ENCODE results near the gene UBE2E2.

Gene UBE2E2

GRCh38 chr3:23256741-23257435, 53.8 kb downstream of the UBE2E2 start:
- ChIA-PET CTCF (no interaction called here), POLR2A (interaction anchor here (0.6 kb wide), 1 partner anchor 535 kb away, joined by 3 read pairs; no protein-coding TSS in a partner anchor)
- no peak overlapping the region for H3K4me3 ChIP-seq (ENCODE audit: low read depth, low read length)
- no peak for DNase-seq (ENCODE audit: low read depth, low spot score)
- no peak for TF ChIP-seq CTCF (IDR thresholded peaks at IDR 0.05; ENCODE audit: insufficient read depth, low read length, missing control alignments)

- ChIA-PET CTCF (no interaction called here), POLR2A (no interaction called here)
- H3K4me3 ChIP-seq (ENCODE audit: low read depth, low read length): no peak overlapping the region
- no peak for DNase-seq (ENCODE audit: low read depth, low spot score)
- TF ChIP-seq CTCF (IDR thresholded peaks at IDR 0.05; ENCODE audit: insufficient read depth, low read length, missing control alignments): no peak
Measured at GRCh38 chr3:23258110-23258509, 55.0 kb downstream of the UBE2E2 start.

GRCh38 chr3:23259515-23259914, 56.4 kb downstream of the UBE2E2 start:
- ChIA-PET CTCF (no interaction called here), POLR2A (no interaction called here)
- no peak for DNase-seq (ENCODE audit: low read depth, low spot score)
- H3K4me3 ChIP-seq (ENCODE audit: low read depth, low read length): no peak overlapping the region
- TF ChIP-seq CTCF (IDR thresholded peaks at IDR 0.05; ENCODE audit: insufficient read depth, low read length, missing control alignments): no peak

- no peak for DNase-seq (ENCODE audit: low read depth, low spot score)
- POLR2A ChIA-PET: no interaction called here
- H3K4me3 ChIP-seq (ENCODE audit: low read depth, low read length): no peak overlapping the region
- CTCF ChIA-PET: no interaction called here
- TF ChIP-seq CTCF (IDR thresholded peaks at IDR 0.05; ENCODE audit: insufficient read depth, low read length, missing control alignments): no peak
Measured at GRCh38 chr3:23262766-23263165, 59.6 kb downstream of the UBE2E2 start.

- H3K4me3 ChIP-seq (ENCODE audit: low read depth, low read length): no peak overlapping the region
- TF ChIP-seq CTCF (IDR thresholded peaks at IDR 0.05; ENCODE audit: insufficient read depth, low read length, missing control alignments): no peak
- CTCF ChIA-PET: no interaction called here
- no peak for DNase-seq (ENCODE audit: low read depth, low spot score)
- POLR2A ChIA-PET: no interaction called here
Measured at GRCh38 chr3:23263796-23264195, 60.7 kb downstream of the UBE2E2 start.

- H3K4me3 ChIP-seq (ENCODE audit: low read depth, low read length): no peak overlapping the region
- POLR2A ChIA-PET: no interaction called here
- CTCF ChIA-PET: no interaction called here
- no peak for TF ChIP-seq CTCF (IDR thresholded peaks at IDR 0.05; ENCODE audit: insufficient read depth, low read length, missing control alignments)
- peak; percentile 37 for DNase-seq (ENCODE audit: low read depth, low spot score)
Measured at GRCh38 chr3:23264413-23264812, 61.3 kb downstream of the UBE2E2 start.
